ENCODE measurements around the gene UBE4B.

Gene UBE4B

DNA sequence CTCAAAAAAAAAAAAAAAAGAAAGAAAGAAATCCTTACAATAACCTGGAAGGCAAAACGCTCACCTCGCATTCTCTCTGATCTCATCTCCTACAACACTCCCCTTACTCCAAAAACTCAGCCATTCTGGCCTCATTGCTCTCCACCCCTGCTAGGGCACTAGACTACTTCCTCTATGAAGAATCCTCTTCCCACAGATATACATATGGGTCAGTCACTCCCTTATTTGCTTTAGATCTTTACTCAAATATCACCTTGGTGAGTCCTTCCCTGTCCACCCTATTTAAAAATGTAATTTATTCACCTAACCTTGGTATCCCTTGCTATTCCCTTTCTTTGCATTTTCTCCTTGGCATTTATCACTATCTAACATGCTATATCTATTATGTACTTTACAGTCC, 153.0 kb downstream of the UBE4B start:
- Histone ChIP-seq H4K8ac (ENCODE audit: low read depth, low read length) (no peak overlapping the region), H3K79me1 (ENCODE audit: low read length) (no peaks in the 10 kb centered on the region), H3K4ac (ENCODE audit: low read depth, low read length) (no peak overlapping the region), H2AK5ac (ENCODE audit: low read length) (no peak overlapping the region), H2BK120ac (ENCODE audit: low read depth, low read length) (no peak overlapping the region), H3K4me2 (ENCODE audit: low read length) (no peak overlapping the region), H3K4me1 (ENCODE audit: control insufficient read depth, low read depth, low read length) (no peaks in the 10 kb centered on the region), H3K23ac (ENCODE audit: low read length) (no peak overlapping the region), H3K4me3 (ENCODE audit: low read length) (no peak overlapping the region), H3K27ac (ENCODE audit: low read depth, low read length) (no peak overlapping the region), H2BK15ac (replicated peaks; ENCODE audit: low read depth) (no peak overlapping the region), H4K5ac (ENCODE audit: low read length) (no peak overlapping the region), H2BK5ac (ENCODE audit: low read length) (no peak overlapping the region), H3K9ac (ENCODE audit: low read length) (no peak overlapping the region), H3K36me3 (ENCODE audit: control insufficient read depth, insufficient read depth, low read length) (peaks cover under 1% of the 10 kb centered on the region), H3K27me3 (ENCODE audit: insufficient read depth, low read length, poor library complexity) (no peaks in the 10 kb centered on the region), H3K56ac (ENCODE audit: low read length) (no peak overlapping the region), H3K79me2 (ENCODE audit: control insufficient read depth, insufficient read depth, low read length) (no peaks in the 10 kb centered on the region), H3K18ac (ENCODE audit: low read length) (no peak overlapping the region)
- DNase-seq, result no peak
- WGBS (ENCODE audit: extremely low coverage, insufficient coverage, low lambda C conversion rate), result no CpG with 5 or more reads among the region's 2 CpGs

DNA sequence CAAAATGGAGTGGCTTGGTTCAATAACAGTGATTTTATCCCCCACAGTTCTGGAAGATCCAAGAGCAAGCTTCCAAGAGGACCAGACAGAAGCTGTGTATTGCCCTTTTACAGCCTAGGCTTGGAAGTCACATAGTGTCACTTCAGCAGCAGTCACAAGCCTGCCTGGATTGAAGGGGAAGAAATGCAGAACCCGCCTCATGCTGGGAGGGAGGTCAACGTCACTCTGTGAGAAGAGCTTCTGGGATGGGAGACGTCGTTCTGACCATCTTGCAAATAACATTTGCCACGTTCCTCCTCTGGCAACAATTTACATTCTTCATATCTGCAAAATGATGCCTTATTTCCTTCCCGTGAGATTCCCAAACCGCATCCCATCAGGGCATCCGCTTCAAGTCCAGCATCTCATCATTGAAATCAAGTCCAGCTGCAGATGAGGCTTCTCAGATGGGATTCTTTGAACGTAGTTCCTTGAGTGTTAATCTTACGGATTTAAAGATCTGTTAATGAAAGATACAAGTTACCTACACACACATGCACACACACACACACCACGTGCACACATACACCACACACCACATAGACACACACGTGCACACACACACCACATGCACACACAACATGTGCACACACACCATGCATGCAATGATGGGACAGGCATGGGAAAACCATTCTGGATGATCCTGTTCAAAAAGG, 153.7 kb downstream of the UBE4B start:
- no peak overlapping the region for H2BK15ac ChIP-seq (replicated peaks; ENCODE audit: low read depth)
- no peaks in the 10 kb centered on the region for H3K79me2 ChIP-seq (ENCODE audit: control insufficient read depth, insufficient read depth, low read length)
- no peak overlapping the region for H3K56ac ChIP-seq (ENCODE audit: low read length)
- no peak overlapping the region for H3K4me2 ChIP-seq (ENCODE audit: low read length)
- no peak overlapping the region for H3K4me3 ChIP-seq (ENCODE audit: low read length)
- H4K8ac ChIP-seq (ENCODE audit: low read depth, low read length), result no peak overlapping the region
- no peaks in the 10 kb centered on the region for H3K27me3 ChIP-seq (ENCODE audit: insufficient read depth, low read length, poor library complexity)
- no peak overlapping the region for H4K5ac ChIP-seq (ENCODE audit: low read length)
- H3K18ac ChIP-seq (ENCODE audit: low read length), result no peak overlapping the region
- peak; percentile 39 for DNase-seq
- WGBS (ENCODE audit: extremely low coverage, insufficient coverage, low lambda C conversion rate), result no CpG with 5 or more reads among the region's 12 CpGs
- H2BK5ac ChIP-seq (ENCODE audit: low read length), result no peak overlapping the region
- no peaks in the 10 kb centered on the region for H3K4me1 ChIP-seq (ENCODE audit: control insufficient read depth, low read depth, low read length)
- H3K9ac ChIP-seq (ENCODE audit: low read length), result no peak overlapping the region
- H3K23ac ChIP-seq (ENCODE audit: low read length), result no peak overlapping the region
- H3K36me3 ChIP-seq (ENCODE audit: control insufficient read depth, insufficient read depth, low read length), result no peaks in the 10 kb centered on the region
- H3K27ac ChIP-seq (ENCODE audit: low read depth, low read length), result no peak overlapping the region
- H3K4ac ChIP-seq (ENCODE audit: low read depth, low read length), result no peak overlapping the region
- H2BK120ac ChIP-seq (ENCODE audit: low read depth, low read length), result no peak overlapping the region
- no peak overlapping the region for H2AK5ac ChIP-seq (ENCODE audit: low read length)
- H3K79me1 ChIP-seq (ENCODE audit: low read length), result no peaks in the 10 kb centered on the region

DNA sequence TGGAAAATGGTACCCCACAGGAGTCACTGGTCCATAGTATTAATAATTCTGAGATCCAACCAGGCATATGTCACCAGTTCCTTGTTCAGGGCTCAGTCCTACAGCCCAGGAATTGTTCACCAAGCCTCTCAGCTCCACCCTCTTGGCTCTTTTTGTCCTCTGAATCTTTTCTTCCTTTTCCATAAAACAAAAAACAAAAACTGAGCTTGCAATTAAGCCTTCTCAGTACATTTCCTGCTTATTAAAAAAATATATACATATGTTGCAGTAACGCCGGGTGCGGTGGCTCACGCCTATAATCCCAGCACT, 154.2 kb downstream of the UBE4B start:
- no peak overlapping the region for H2BK120ac ChIP-seq (ENCODE audit: low read depth, low read length)
- H2BK5ac ChIP-seq (ENCODE audit: low read length), result no peak overlapping the region
- H3K4ac ChIP-seq (ENCODE audit: low read depth, low read length), result no peak overlapping the region
- H3K18ac ChIP-seq (ENCODE audit: low read length), result no peak overlapping the region
- WGBS (ENCODE audit: extremely low coverage, insufficient coverage, low lambda C conversion rate), result no CpG with 5 or more reads among the region's 4 CpGs
- H3K56ac ChIP-seq (ENCODE audit: low read length), result no peak overlapping the region
- no peak overlapping the region for H2AK5ac ChIP-seq (ENCODE audit: low read length)
- H2BK15ac ChIP-seq (replicated peaks; ENCODE audit: low read depth), result no peak overlapping the region
- no peak overlapping the region for H3K4me2 ChIP-seq (ENCODE audit: low read length)
- H4K8ac ChIP-seq (ENCODE audit: low read depth, low read length), result no peak overlapping the region
- H3K23ac ChIP-seq (ENCODE audit: low read length), result no peak overlapping the region
- H3K79me1 ChIP-seq (ENCODE audit: low read length), result no peaks in the 10 kb centered on the region
- no peak overlapping the region for H3K4me3 ChIP-seq (ENCODE audit: low read length)
- no peaks in the 10 kb centered on the region for H3K36me3 ChIP-seq (ENCODE audit: control insufficient read depth, insufficient read depth, low read length)
- no peaks in the 10 kb centered on the region for H3K4me1 ChIP-seq (ENCODE audit: control insufficient read depth, low read depth, low read length)
- no peaks in the 10 kb centered on the region for H3K27me3 ChIP-seq (ENCODE audit: insufficient read depth, low read length, poor library complexity)
- no peak for DNase-seq
- H3K79me2 ChIP-seq (ENCODE audit: control insufficient read depth, insufficient read depth, low read length), result no peaks in the 10 kb centered on the region
- H3K27ac ChIP-seq (ENCODE audit: low read depth, low read length), result no peak overlapping the region
- H4K5ac ChIP-seq (ENCODE audit: low read length), result no peak overlapping the region
- H3K9ac ChIP-seq (ENCODE audit: low read length), result no peak overlapping the region

DNA sequence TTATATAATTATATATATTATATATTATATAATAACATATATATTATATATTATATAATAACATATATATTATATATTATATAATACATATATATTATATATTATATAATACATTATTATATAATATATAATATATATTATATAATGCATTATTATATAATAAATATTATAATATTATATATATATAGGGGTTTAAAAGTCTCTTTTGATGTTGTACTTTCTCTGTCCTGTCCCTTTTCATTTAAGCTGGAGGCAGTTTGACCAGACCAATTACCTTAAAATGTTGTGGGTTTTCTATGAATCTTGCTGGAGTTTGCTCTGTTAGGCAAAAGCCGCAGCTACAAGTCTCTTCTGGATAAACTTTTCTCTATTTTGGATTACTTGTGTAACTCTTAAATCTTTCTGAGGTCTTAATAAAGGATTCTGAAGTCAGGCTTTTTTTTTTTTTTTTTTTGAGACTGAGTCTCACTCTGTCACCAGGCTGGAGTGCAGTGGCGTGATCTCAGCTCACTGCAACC, 155.4 kb downstream of the UBE4B start:
- Histone ChIP-seq H3K79me2 (ENCODE audit: control insufficient read depth, insufficient read depth, low read length) (no peaks in the 10 kb centered on the region), H3K23ac (ENCODE audit: low read length) (no peak overlapping the region), H2AK5ac (ENCODE audit: low read length) (no peak overlapping the region), H3K4me1 (ENCODE audit: control insufficient read depth, low read depth, low read length) (no peaks in the 10 kb centered on the region), H3K4me2 (ENCODE audit: low read length) (no peak overlapping the region), H2BK5ac (ENCODE audit: low read length) (no peak overlapping the region), H3K18ac (ENCODE audit: low read length) (no peak overlapping the region), H3K27me3 (ENCODE audit: insufficient read depth, low read length, poor library complexity) (no peaks in the 10 kb centered on the region), H3K27ac (ENCODE audit: low read depth, low read length) (no peak overlapping the region), H4K8ac (ENCODE audit: low read depth, low read length) (no peak overlapping the region), H2BK15ac (replicated peaks; ENCODE audit: low read depth) (no peak overlapping the region), H3K36me3 (ENCODE audit: control insufficient read depth, insufficient read depth, low read length) (no peaks in the 10 kb centered on the region), H3K4me3 (ENCODE audit: low read length) (no peak overlapping the region), H2BK120ac (ENCODE audit: low read depth, low read length) (no peak overlapping the region), H3K4ac (ENCODE audit: low read depth, low read length) (no peak overlapping the region), H3K56ac (ENCODE audit: low read length) (no peak overlapping the region), H4K5ac (ENCODE audit: low read length) (no peak overlapping the region), H3K79me1 (ENCODE audit: low read length) (no peaks in the 10 kb centered on the region), H3K9ac (ENCODE audit: low read length) (no peak overlapping the region)
- no peak for DNase-seq
- WGBS (ENCODE audit: extremely low coverage, insufficient coverage, low lambda C conversion rate), result no CpG with 5 or more reads among the region's 2 CpGs

DNA sequence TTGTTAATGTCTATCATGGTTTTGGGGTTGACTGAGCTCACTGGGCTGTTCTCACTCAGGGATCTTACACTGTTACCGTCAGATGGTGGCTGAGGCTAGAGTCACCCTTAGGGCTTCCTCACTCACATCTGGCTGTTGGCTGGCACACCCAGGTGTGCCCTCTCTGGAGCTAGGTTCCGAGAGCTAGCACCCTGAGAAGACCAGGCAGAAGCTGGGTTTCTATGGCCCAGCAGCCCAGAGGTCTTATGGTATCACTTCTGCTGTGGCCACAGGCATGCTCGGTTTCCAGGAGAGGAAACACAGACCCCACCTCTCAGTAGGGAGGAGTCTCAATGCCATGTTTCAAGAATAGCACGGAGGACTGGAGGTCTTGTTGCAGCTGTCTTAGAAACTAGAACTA, 156.9 kb downstream of the UBE4B start:
- Histone ChIP-seq H3K4ac (ENCODE audit: low read depth, low read length) (no peak overlapping the region), H3K4me3 (ENCODE audit: low read length) (no peak overlapping the region), H3K18ac (ENCODE audit: low read length) (no peak overlapping the region), H3K27ac (ENCODE audit: low read depth, low read length) (no peak overlapping the region), H3K36me3 (ENCODE audit: control insufficient read depth, insufficient read depth, low read length) (no peaks in the 10 kb centered on the region), H3K23ac (ENCODE audit: low read length) (no peak overlapping the region), H2AK5ac (ENCODE audit: low read length) (no peak overlapping the region), H3K9ac (ENCODE audit: low read length) (no peak overlapping the region), H4K5ac (ENCODE audit: low read length) (no peak overlapping the region), H3K27me3 (ENCODE audit: insufficient read depth, low read length, poor library complexity) (no peaks in the 10 kb centered on the region), H3K56ac (ENCODE audit: low read length) (no peak overlapping the region), H3K79me1 (ENCODE audit: low read length) (no peaks in the 10 kb centered on the region), H2BK5ac (ENCODE audit: low read length) (no peak overlapping the region), H2BK15ac (replicated peaks; ENCODE audit: low read depth) (no peak overlapping the region), H3K79me2 (ENCODE audit: control insufficient read depth, insufficient read depth, low read length) (no peaks in the 10 kb centered on the region), H4K8ac (ENCODE audit: low read depth, low read length) (no peak overlapping the region), H3K4me1 (ENCODE audit: control insufficient read depth, low read depth, low read length) (no peaks in the 10 kb centered on the region), H3K4me2 (ENCODE audit: low read length) (no peak overlapping the region), H2BK120ac (ENCODE audit: low read depth, low read length) (no peak overlapping the region)
- DNase-seq, result no peak
- no CpG with 5 or more reads among the region's 4 CpGs for WGBS (ENCODE audit: extremely low coverage, insufficient coverage, low lambda C conversion rate)

DNA sequence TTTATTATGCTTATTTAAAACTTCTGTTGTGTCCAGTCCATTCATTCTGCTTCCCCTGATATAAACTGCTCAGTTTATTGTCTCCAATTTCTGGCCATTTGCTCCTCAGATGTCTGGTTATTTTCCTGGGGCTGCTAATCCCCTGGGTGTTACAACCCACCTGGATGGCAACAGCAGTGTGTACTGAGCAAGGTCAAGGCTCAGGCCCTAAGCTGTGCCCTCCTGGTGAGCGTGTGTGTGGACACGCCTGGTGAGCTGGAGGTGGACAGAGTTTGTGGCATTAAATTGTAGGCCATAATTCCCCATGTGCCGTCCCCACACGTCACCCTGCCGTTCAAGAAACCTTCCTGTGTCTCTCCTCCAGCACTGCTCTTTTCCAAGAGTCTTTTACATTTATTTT, 159.5 kb downstream of the UBE4B start:
- no peaks in the 10 kb centered on the region for H3K27me3 ChIP-seq (ENCODE audit: insufficient read depth, low read length, poor library complexity)
- H2BK120ac ChIP-seq (ENCODE audit: low read depth, low read length), result no peak overlapping the region
- H3K4me2 ChIP-seq (ENCODE audit: low read length), result no peak overlapping the region
- H4K8ac ChIP-seq (ENCODE audit: low read depth, low read length), result no peak overlapping the region
- H3K36me3 ChIP-seq (ENCODE audit: control insufficient read depth, insufficient read depth, low read length), result no peaks in the 10 kb centered on the region
- no peak for DNase-seq
- H2AK5ac ChIP-seq (ENCODE audit: low read length), result no peak overlapping the region
- no peak overlapping the region for H3K23ac ChIP-seq (ENCODE audit: low read length)
- no peaks in the 10 kb centered on the region for H3K79me2 ChIP-seq (ENCODE audit: control insufficient read depth, insufficient read depth, low read length)
- H3K9ac ChIP-seq (ENCODE audit: low read length), result no peak overlapping the region
- H3K79me1 ChIP-seq (ENCODE audit: low read length), result no peaks in the 10 kb centered on the region
- no CpG with 5 or more reads among the region's 5 CpGs for WGBS (ENCODE audit: extremely low coverage, insufficient coverage, low lambda C conversion rate)
- H3K4ac ChIP-seq (ENCODE audit: low read depth, low read length), result no peak overlapping the region
- no peak overlapping the region for H2BK5ac ChIP-seq (ENCODE audit: low read length)
- no peak overlapping the region for H3K18ac ChIP-seq (ENCODE audit: low read length)
- H4K5ac ChIP-seq (ENCODE audit: low read length), result no peak overlapping the region
- no peak overlapping the region for H3K27ac ChIP-seq (ENCODE audit: low read depth, low read length)
- H3K4me3 ChIP-seq (ENCODE audit: low read length), result no peak overlapping the region
- H3K4me1 ChIP-seq (ENCODE audit: control insufficient read depth, low read depth, low read length), result no peaks in the 10 kb centered on the region
- no peak overlapping the region for H3K56ac ChIP-seq (ENCODE audit: low read length)
- no peak overlapping the region for H2BK15ac ChIP-seq (replicated peaks; ENCODE audit: low read depth)

All from mesendoderm (in vitro differentiated cells).